Upper lobe of right lung (tissue), 1 donor: ENCODE data around the gene WDFY2. TPM values are rescaled to one million over a fixed set of nuclear protein-coding genes. Genes with fewer than 3 reads are reported as not detected.

Source experiments
- ATAC-seq: fragments of 200-7000 bp; cut with Tn5 transposase; one replicate; pipeline ENCODE4 v1.9.1; 2020; ENCODE audit warnings: mild to moderate bottlenecking, moderate library complexity
- DNase-seq: peaks from one replicate; pipeline ENCODE4 v3.0.0-alpha.2; 2020
- H3K27ac ChIP-seq: fragments of 200-600 bp; one replicate; pipeline ENCODE4 v1.8.0; 2022
- H3K27me3 ChIP-seq: fragments of 200-600 bp; one replicate; pipeline ENCODE4 v1.8.0; 2022; ENCODE audit warnings: mild to moderate bottlenecking
- H3K36me3 ChIP-seq: fragments of 200-600 bp; one replicate; pipeline ENCODE4 v1.8.0; 2022
- H3K4me1 ChIP-seq: fragments of 200-600 bp; one replicate; pipeline ENCODE4 v1.8.0; 2022
- H3K4me3 ChIP-seq: fragments of 200-600 bp; one replicate; pipeline ENCODE4 v1.8.0; 2022; ENCODE audit warnings: mild to moderate bottlenecking
- H3K9me3 ChIP-seq: fragments of 200-600 bp; one replicate; pipeline ENCODE4 v1.8.0; 2022
- CTCF ChIP-seq: fragments of 200-600 bp; IDR thresholded peaks from one replicate; pipeline ENCODE4 v1.8.0; 2022; ENCODE audit warnings: antibody characterized with exemption
- intact Hi-C: fragments of 100-400 bp; cut with DNase I; formaldehyde crosslinking; loops from one replicate; pipeline ENCODE4 v1.11.0; 2022
- total RNA-seq: library from RNA; stranded (reverse); fragmentation: NEBNext Ultra II Directional; extraction: Animal tissue kit (Norgen Biotek cat#: 25700); gene quantifications from one replicate; pipeline ENCODE4 v1.2.1, GENCODE V29; 2021
- donor health status: DM: no; HTN: yes; CAD: no; lungs with severe emphysema.

The WDFY2 gene
- total RNA-seq, 1 donor from 2014 or later, result 13.1 TPM

- peaks cover 11% of the 10 kb centered on the region for H3K36me3 ChIP-seq
- no peak for DNase-seq
- H3K27me3 ChIP-seq, result no peaks in the 10 kb centered on the region
- intact Hi-C loops, result no loop called here
- ATAC-seq, result no peak
- no peak for TF ChIP-seq CTCF
- H3K4me1 ChIP-seq, result peaks cover 15% of the 10 kb centered on the region
- peak overlapping the region; percentile 55 for H3K27ac ChIP-seq
- no peak overlapping the region for H3K4me3 ChIP-seq
- H3K9me3 ChIP-seq, result no peaks in the 10 kb centered on the region
These were observed 180.9 kb downstream of the WDFY2 start for GRCh38 chr13:51765142-51765515.

DNA sequence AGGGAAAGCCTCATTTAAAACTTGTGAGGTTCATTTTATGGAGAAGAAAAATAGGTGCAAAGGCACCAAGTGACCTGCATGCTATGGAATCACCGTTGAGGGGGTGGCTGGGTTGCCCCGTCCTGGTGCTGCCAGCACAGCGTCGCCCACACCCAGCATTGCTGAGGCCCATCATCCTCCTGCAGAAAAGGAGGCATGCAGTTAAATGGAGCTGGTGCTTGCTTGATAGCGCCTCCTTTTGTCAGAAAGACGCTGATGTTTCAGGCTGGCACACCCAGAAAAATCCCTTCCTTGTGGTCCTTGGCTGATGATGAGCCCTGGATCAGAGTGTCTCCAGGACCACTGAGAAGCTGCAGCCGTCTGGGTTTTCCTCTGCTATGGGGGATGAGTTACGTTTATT, 182.8 kb downstream of the WDFY2 start:
- no peaks in the 10 kb centered on the region for H3K9me3 ChIP-seq
- peaks cover 4% of the 10 kb centered on the region for H3K36me3 ChIP-seq
- no peaks in the 10 kb centered on the region for H3K27me3 ChIP-seq
- no peak overlapping the region for H3K27ac ChIP-seq
- H3K4me3 ChIP-seq, result no peak overlapping the region
- intact Hi-C loops, result no loop called here
- TF ChIP-seq CTCF, result no peak
- no peak for ATAC-seq
- H3K4me1 ChIP-seq, result peaks cover 15% of the 10 kb centered on the region
- no peak for DNase-seq

DNA sequence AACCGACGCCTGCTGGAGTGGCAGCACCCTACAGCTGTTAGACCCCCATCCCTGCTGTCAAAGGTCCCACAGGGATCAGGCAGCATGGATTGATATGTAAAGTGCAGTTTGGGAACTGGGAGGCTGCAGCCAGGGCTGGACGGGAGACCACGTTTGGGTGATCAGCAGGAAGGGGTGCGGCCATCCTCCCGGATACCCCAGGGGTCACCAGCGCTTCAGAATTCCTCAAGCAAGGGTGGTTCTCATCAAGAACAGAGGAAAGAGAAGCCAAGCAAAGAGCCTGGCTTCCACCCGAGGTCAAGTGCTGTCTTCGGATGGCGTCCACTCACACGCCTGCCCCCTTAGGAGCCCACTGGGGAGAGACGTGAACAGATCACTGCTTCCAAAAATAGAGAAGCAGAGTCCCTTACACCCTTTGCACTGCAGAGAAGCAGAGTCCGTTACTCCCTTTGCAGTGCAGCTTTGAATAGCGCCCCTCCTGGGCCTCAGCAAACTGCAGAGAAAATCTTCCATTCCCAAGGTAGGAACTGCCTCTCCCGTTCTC, 184.2 kb downstream of the WDFY2 start:
- no peaks in the 10 kb centered on the region for H3K9me3 ChIP-seq
- DNase-seq (no peak), ATAC-seq (no peak)
- no peak overlapping the region for H3K27ac ChIP-seq
- no peaks in the 10 kb centered on the region for H3K27me3 ChIP-seq
- peaks cover 6% of the 10 kb centered on the region for H3K36me3 ChIP-seq
- TF ChIP-seq CTCF, result no peak
- H3K4me3 ChIP-seq, result no peak overlapping the region
- peaks cover 15% of the 10 kb centered on the region for H3K4me1 ChIP-seq
- intact Hi-C loops, result no loop called here

DNA sequence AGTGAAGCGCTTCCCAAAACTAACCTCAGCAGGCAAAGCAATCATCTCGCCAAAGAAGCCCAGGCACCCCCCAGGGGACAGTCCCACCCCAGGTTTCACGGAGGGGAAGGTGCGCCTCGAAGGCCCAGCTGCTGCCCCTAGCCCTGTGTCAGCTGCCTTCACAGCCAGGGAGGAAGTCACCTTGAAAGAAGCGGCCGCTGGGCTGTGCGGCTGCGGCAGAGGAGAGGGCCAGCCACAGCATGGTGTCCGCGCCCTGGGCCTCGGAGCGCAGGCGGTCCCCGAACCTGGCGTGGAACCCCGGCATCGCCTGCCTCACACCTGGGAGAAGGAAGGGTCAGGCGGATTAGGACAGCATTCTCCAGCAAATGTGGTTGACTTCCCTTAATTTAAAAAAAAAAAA, 184.7 kb downstream of the WDFY2 start:
- Histone ChIP-seq H3K27ac (no peak overlapping the region), H3K4me1 (peaks cover 14% of the 10 kb centered on the region), H3K27me3 (no peaks in the 10 kb centered on the region), H3K4me3 (no peak overlapping the region), H3K36me3 (peaks cover 6% of the 10 kb centered on the region), H3K9me3 (no peaks in the 10 kb centered on the region)
- TF ChIP-seq CTCF, result no peak
- ATAC-seq (no peak), DNase-seq (no peak)
- intact Hi-C loops, result no loop called here

- ATAC-seq (peak; percentile 83), DNase-seq (peak; percentile 78)
- peaks cover 7% of the 10 kb centered on the region for H3K4me1 ChIP-seq
- intact Hi-C loops, result no loop called here
- no peaks in the 10 kb centered on the region for H3K27me3 ChIP-seq
- H3K9me3 ChIP-seq, result no peaks in the 10 kb centered on the region
- no peak overlapping the region for H3K4me3 ChIP-seq
- peak overlapping the region; percentile 66 for H3K27ac ChIP-seq
- no peak for TF ChIP-seq CTCF
- H3K36me3 ChIP-seq, result peaks cover 6% of the 10 kb centered on the region
These were observed 185.3 kb downstream of the WDFY2 start for GRCh38 chr13:51769455-51770127.
